NCI-H146 (cell line): ENCODE data around the gene NODAL.

Experiments
- DNase-seq: peaks from one replicate; lab custom pipeline; 2025; lab: John Stamatoyannopoulos, UW

Gene NODAL

DNA sequence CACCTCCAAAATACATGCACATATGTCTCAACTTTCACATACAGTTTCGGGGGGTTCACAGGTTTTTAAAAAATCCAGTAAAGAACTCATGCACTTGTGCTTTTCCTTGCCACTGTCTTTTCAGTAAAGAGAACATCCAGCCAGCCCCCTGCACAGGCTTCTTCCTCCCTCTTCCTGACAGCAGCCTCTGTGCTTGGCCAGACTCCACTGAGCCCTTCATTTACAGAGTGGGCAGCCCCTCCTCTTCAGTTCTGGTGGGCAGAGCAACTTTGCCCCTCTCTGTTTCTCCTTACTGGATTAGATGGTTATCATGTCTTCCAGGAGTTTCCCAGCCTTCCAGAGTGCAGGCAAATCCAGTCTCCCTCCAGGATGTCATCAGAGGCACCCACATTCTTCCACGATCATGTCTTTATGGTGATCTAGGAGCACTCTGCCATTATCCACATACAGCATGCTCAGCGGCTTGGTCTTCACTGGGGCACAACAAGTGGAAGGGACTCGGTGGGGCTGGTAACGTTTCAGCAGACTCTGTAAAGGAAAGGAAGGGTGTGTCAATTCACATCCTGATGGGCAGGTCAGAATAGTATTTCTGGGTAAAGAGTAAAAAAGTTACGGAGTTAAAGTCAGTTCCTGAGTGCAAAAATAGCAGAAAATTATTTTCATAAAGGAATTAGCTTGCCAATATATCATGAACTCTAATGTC lies 8.8 kb downstream of the NODAL start:
- no peak for DNase-seq

DNA sequence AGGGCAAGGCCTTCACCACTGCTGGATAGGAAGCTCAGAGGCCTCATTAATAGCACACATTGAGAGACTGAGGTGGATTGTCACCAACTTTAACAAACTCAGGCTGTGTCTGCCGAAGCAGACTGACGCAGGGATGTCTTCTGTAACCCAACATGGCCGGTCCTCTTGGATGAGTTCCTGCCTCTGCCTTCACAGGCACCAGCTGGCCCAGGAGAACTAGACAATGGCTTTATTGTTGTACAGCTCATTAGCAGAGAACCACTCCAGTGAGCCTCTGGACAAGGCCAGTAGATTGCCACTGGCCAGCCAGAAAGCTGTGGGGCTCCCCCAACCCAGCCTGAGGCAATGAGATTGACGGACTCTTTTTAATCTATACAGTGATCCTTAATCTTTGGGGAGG lies 9.4 kb downstream of the NODAL start:
- DNase-seq: peak; percentile 45

DNA sequence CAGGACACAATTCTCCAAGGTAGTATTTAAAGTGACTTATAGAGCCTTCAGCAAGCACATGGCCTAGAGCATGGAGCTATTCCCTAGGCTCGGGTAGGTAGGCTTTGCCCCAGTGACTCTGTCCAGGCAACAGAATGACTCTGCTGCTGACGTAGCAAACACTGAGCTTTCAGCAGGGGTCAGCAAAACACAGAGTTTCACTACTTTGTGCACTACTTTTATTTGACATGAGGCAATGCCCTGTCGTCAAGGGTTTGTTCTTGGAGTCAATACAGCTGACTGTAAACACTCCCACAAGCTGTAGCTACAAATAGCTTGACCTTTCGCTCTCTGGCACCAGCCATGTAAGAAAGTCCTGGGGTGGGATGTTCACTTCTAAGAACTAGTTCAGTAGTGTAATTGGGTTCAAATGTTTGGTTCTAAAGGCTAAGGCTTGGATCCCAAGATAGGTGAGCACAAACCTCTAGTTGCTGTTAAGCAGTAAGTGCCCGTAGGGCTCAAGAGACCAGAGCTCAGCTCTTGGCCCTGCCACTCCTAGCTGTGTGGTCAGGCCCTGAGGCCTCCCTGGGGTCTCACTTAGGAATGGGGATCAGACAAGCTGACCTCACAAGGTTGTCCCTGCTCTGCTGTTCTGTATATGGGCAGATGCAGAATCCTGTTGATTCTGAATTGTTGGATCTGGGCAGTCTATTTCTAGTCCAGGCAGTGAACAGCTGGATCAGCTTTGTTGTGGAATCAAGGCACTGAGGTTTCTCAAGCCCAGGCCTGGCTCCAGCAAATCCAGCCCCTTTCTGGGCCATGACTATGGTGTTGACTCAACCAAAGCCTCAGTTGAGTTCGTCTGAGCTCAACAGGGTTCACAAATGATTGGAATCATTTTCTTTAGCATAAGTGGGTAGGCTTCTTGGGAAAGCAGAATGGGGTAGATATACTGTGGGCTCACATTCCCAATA lies 10.7 kb downstream of the NODAL start:
- no peak for DNase-seq

GRCh38 chr10:70426823-70427222 lies 14.7 kb downstream of the NODAL start:
- no peak for DNase-seq

GRCh38 chr10:70425096-70425495 lies 16.4 kb downstream of the NODAL start:
- DNase-seq: no peak

GRCh38 chr10:70424320-70424719 lies 17.2 kb downstream of the NODAL start:
- DNase-seq: no peak

DNA sequence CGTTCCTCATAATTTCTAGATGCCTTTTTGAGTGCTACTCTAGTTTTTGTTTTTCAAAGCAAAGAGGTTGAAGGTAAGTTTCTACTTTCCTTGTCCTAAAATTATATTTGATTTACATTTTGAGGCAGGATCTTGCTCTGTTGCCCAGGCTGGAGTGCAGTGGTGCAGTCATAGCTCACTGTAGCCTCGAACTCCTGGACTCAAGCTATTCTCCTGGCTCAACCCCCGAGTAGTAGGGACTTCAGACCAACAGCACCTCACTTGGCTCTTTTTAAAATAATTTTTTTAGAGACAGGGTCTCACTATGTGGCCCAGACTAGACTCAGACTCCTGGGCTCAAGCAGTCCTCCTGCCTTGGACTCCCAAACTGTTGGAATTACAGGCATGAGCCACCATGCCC lies 22.8 kb downstream of the NODAL start:
- no peak for DNase-seq

DNA sequence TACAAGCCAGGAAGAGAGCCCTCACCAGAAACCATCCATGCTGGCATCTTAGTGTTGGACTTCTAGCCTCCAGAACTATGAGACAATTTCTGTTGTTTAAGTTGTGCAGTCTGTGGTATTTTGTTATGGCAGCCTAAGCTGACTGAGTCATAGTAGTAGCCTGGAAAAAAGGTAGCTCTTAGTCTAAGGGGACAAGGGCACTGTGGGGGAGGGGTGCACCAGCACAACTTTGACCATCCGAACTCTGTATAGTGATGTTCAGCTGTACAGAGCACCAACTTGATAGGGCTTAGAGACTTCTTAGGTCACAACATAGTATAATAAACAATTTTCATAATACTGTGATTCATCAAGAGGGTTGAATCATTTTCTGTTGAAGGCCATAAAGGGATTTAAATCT lies 23.3 kb downstream of the NODAL start:
- no peak for DNase-seq

DNA sequence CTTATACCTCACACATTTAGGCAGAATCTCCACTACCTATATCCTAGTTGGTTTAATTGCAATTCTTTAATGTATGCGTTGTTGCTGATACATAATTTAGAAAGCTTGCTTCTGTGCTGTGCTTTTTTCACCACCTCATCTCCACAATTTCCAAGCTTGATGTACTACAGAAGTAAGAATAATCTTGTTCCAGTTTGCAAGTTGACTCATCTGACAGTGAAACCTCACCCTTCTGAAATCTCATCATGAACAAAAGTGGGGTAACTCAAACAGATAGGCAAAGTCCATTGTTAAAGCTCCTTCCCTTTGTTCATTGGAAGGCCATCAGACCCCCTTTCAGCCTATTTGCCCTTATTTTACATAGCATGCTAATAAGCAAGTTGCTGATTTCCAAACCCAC lies 23.9 kb downstream of the NODAL start:
- DNase-seq: no peak

- DNase-seq: no peak
These were observed 29.1 kb downstream of the NODAL start for GRCh38 chr10:70412356-70412755.

DNA sequence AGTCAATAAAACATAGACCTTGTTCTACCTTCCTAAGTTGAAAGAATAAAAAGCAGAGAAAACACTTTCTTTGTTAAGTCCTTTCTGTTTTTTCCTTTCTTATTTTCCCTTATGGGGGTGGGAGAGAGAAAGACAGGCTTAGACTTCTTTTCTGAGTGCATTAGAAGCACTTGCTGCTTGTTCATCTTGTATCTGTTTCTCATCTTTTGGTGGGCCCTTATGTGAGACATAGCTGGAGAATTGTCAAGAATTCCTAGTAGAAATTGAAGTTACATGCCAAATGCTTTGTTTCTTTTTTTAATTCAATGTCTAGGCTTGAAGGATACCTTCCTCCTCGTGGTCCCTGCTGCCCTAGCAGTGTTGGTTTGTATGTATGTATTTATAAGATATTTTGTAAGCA lies 30.9 kb downstream of the NODAL start:
- no peak for DNase-seq

DNA sequence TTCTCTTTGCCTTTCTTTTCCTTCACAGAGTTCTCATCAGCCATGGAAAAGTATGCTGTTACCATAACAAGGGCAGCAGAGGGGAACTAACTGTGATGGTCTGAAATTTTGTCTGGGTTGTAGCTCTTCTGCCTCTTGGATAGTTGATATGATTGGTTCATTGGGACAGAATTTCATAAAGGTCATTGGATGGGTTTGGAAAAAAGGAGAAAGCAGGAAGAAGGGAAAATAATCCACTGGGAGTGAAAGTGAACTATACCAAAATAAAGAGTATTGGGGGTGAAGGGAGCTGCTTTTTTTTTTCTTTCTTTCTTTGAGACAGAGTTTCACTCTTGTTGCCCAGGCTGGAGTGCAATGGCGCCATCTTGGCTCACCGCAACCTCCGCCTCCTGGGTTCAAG lies 31.7 kb downstream of the NODAL start:
- no peak for DNase-seq

DNA sequence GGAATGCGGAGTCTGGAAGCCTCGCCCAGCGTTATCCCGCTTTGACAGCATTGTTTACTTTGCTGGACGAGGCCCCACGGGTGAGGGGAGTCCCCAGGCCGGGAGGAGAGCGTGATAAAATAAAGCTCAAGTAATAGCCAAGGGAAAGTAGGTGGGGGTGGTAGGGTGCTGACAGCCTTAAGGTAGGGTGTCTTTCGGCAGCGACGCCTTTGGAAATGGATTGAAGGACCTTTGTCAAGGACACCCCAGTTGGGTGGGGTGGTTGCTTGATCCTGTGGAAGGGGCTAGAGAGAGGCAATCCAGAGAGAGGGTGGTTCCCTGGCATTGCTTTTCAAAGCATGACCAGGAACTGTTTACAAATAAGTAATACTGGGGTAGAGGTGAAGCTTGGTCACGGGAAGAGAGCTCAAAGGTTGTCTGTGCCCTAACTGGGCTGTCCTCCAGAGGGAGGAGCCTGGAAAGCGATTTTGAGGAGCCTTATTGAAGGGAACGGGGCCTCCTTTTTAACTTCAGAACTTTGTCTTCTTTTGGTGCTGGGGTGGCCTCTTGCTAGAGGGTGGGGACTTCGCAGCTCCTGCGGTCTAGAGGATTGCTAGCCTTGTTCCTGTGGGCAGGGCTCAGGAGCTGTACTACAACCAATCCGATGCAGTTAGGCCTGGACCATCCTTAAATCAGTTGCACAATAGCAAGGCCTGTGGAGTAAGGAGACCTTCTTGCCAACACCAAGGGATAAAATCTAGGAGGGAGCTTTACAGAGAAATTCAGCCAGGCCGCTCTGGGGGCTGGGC lies 36.2 kb downstream of the NODAL start:
- DNase-seq: peak; percentile 40

DNA sequence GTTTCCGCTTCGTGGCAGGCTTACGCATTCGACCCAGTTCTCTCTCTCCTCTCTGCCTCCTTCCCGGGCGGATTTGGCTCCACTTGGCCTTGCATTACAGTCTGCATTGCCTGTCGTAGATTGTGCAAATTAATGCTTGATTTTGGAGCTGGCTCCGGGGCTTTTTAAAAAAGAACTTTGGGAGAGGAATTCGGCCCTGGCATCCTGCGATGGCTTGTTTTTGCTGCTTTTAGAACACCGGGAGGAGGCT lies 36.8 kb downstream of the NODAL start:
- DNase-seq: no peak

DNA sequence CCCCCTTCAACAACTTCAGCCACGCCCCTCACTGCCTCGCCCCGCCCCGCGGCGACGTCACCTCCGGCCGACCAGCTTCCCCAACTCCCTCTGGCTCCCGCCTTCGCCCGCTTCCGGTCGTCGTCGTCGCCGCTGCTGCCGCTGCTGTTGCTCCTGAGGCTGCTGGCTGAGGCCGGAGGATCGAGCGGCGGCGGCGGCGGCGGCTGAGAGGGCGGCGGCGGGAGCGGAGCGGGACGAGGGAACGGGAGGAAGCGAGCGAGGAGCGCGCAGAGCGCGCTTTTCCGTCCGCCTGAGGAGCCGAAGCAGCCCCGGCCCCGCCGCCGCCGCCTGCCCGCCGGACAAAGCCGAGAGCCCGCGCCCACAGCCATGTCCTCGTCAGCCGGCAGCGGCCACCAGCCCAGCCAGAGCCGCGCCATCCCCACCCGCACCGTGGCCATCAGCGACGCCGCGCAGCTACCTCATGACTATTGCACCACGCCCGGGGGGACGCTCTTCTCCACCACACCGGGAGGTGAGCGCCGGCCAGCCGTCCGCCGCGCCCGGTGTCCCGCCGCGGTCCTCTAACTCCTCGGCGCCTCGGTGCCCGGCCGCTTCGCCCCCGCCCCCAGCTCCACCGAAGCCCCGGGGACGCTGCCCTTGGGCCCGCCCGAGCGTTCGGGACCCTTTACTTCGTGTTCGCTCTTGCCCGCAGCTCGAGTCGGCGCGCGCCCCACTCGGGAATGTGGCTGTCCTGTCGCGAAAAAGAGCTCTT lies 37.3 kb downstream of the NODAL start, which contains the start of gene EIF4EBP2:
Gene EIF4EBP2 (plus strand): TSS at position 110 of the 751 bp plus-strand sequence. CDS start 257 bp downstream, at position 367.
- DNase-seq: peak; percentile 93

- DNase-seq: no peak
These were observed 37.9 kb downstream of the NODAL start for GRCh38 chr10:70403483-70404035.

DNA sequence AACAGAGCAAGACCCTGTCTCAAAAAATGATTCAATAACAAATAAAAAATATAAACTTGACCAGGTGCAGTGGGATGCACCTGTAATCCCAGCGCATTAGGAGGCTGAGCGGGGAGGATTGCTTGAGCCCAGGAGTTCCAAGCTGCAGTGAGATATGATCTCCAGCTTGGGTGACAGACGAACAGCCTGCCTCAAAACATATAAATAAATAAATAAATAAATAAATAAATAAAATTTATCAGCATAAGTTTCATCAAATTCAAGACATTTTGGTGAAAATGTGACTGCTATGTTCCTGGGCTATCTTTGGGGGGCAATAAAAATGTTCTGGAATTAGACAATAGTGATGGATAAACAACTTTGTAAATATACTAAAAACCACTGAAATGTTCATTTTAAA lies 42.3 kb downstream of the NODAL start:
- DNase-seq: no peak

GRCh38 chr10:70396140-70396539 lies 45.3 kb downstream of the NODAL start:
- no peak for DNase-seq

- no peak for DNase-seq
These were observed 49.8 kb downstream of the NODAL start for GRCh38 chr10:70391654-70392053.
